Loucy (cell line): ENCODE measurements around the gene FSIP1.

Source experiments
- H2AFZ ChIP-seq: fragments of 200-600 bp; sonication (generic); 2 replicates; pipeline ENCODE4 v1.6.0; 2016; ENCODE audit warnings: antibody characterized with exemption, mild to moderate bottlenecking, low read length, moderate library complexity
- H3F3A ChIP-seq: fragments of 200-600 bp; 2 replicates; pipeline ENCODE4 v1.6.0; 2016; ENCODE audit warnings: antibody characterized with exemption, low read depth, mild to moderate bottlenecking
- H3K27me3 ChIP-seq: fragments of 200-600 bp; sonication (generic); 2 replicates; pipeline ENCODE4 v1.6.1; 2014; ENCODE audit warnings: low read length, mild to moderate bottlenecking; ENCODE audit not compliant: insufficient read depth, poor library complexity, severe bottlenecking
- H3K36me3 ChIP-seq: fragments of 200-600 bp; sonication (generic); 2 replicates; pipeline ENCODE4 v1.6.1; 2016; ENCODE audit warnings: low read length; ENCODE audit not compliant: insufficient read depth
- H3K4me1 ChIP-seq: fragments of 200-600 bp; sonication (generic); 2 replicates; pipeline ENCODE4 v1.5.1; 2014; ENCODE audit warnings: low read length, mild to moderate bottlenecking; ENCODE audit not compliant: insufficient read depth, poor library complexity, severe bottlenecking
- H3K4me2 ChIP-seq: fragments of 200-600 bp; sonication (generic); 2 replicates; pipeline ENCODE4 v1.6.0; 2014; ENCODE audit warnings: antibody characterized with exemption, low read length, low read depth, mild to moderate bottlenecking; ENCODE audit not compliant: poor library complexity, severe bottlenecking
- H3K4me3 ChIP-seq: fragments of 200-600 bp; sonication (generic); 2 replicates; pipeline ENCODE4 v1.5.1; 2014; ENCODE audit warnings: low read length, mild to moderate bottlenecking, mixed read lengths; ENCODE audit not compliant: poor library complexity, severe bottlenecking
- H3K79me2 ChIP-seq: fragments of 200-600 bp; sonication (generic); 2 replicates; pipeline ENCODE4 v1.6.1; 2014; ENCODE audit warnings: low read length; ENCODE audit not compliant: insufficient read depth
- H3K9ac ChIP-seq: fragments of 200-600 bp; sonication (generic); 2 replicates; pipeline ENCODE4 v1.6.0; 2014; ENCODE audit warnings: mild to moderate bottlenecking, low read depth, low read length, moderate library complexity; ENCODE audit not compliant: poor library complexity, severe bottlenecking
- H3K9me2 ChIP-seq: fragments of 200-600 bp; sonication (generic); replicated peaks from 2 replicates; pipeline ENCODE4 v1.6.1; 2016; ENCODE audit warnings: low read depth, low read length, mixed read lengths
- H3K9me3 ChIP-seq: fragments of 200-600 bp; sonication (generic); 2 replicates; pipeline ENCODE4 v1.6.1; 2014; ENCODE audit warnings: mild to moderate bottlenecking, antibody characterized with exemption, low read length, low read depth; ENCODE audit not compliant: insufficient read depth
- H4K20me1 ChIP-seq: fragments of 200-600 bp; sonication (generic); 2 replicates; pipeline ENCODE4 v1.6.0; 2014; ENCODE audit warnings: antibody characterized with exemption, low read length, mild to moderate bottlenecking; ENCODE audit not compliant: insufficient read depth, poor library complexity, severe bottlenecking
- EZH2phosphoT487 ChIP-seq: fragments of 200-600 bp; IDR thresholded peaks from 2 replicates; pipeline ENCODE4 v1.6.1; 2018; ENCODE audit warnings: antibody characterized with exemption, mild to moderate bottlenecking, moderate library complexity, borderline replicate concordance
- TF ChIP-seq, protein P1 (sequence below): fragments of 200-600 bp; sonication (generic); conservative IDR thresholded peaks from 2 replicates; pipeline ENCODE4 v1.5.1; 2014; ENCODE audit warnings: mild to moderate bottlenecking, antibody characterized with exemption, low read length

Gene FSIP1

DNA sequence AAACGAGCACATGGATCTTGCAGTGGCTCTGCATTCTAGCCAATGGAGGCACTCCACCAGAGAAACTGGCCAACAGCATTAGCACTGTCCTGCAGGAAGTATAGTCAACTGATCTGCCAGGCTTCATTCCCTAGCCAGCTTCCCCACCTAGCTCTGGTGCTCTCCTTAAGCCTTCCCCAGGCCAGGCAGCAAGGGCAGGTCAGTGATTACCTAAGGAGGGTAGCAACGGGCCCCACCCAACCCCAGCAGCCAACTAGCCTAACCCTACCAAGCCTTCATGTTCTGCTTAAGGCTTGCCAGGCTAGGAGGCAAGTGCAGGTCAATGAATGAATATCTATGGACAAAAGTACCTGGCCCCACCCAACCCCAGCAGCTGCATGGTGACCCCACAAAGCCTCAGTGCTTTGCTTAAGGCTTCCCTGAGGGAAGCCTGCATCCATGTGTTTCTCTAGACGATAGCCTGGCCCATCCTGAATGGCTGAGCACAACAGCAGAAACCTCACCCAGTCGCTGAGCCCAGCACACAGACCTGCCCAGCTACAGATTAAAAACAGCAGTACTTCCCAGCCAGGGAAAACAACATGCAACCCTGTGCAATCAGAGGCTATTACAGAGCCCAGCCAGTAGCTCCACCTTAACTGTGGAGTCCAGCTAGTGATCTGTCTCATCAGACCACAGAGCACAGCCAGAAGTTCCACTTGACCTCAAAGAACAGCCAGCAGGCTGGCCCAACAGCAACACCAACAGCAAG lies 173.3 kb downstream of the FSIP1 start:
- no peaks in the 10 kb centered on the region for H4K20me1 ChIP-seq
- no peaks in the 10 kb centered on the region for H3F3A ChIP-seq
- H3K4me2 ChIP-seq, result no peak overlapping the region
- H3K36me3 ChIP-seq, result no peaks in the 10 kb centered on the region
- no peak overlapping the region for H2AFZ ChIP-seq
- H3K79me2 ChIP-seq, result no peaks in the 10 kb centered on the region
- peaks cover 16% of the 10 kb centered on the region; the same call in 1 of the 2 replicates for H3K9me3 ChIP-seq
- no peak overlapping the region for H3K4me3 ChIP-seq
- no peak for TF ChIP-seq EZH2phosphoT487
- TF ChIP-seq, protein P1, sequence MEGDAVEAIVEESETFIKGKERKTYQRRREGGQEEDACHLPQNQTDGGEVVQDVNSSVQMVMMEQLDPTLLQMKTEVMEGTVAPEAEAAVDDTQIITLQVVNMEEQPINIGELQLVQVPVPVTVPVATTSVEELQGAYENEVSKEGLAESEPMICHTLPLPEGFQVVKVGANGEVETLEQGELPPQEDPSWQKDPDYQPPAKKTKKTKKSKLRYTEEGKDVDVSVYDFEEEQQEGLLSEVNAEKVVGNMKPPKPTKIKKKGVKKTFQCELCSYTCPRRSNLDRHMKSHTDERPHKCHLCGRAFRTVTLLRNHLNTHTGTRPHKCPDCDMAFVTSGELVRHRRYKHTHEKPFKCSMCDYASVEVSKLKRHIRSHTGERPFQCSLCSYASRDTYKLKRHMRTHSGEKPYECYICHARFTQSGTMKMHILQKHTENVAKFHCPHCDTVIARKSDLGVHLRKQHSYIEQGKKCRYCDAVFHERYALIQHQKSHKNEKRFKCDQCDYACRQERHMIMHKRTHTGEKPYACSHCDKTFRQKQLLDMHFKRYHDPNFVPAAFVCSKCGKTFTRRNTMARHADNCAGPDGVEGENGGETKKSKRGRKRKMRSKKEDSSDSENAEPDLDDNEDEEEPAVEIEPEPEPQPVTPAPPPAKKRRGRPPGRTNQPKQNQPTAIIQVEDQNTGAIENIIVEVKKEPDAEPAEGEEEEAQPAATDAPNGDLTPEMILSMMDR, result no peak
- no peak overlapping the region for H3K9ac ChIP-seq
- no peaks in the 10 kb centered on the region for H3K27me3 ChIP-seq
- H3K9me2 ChIP-seq, result no peaks in the 10 kb centered on the region
- no peaks in the 10 kb centered on the region for H3K4me1 ChIP-seq

DNA sequence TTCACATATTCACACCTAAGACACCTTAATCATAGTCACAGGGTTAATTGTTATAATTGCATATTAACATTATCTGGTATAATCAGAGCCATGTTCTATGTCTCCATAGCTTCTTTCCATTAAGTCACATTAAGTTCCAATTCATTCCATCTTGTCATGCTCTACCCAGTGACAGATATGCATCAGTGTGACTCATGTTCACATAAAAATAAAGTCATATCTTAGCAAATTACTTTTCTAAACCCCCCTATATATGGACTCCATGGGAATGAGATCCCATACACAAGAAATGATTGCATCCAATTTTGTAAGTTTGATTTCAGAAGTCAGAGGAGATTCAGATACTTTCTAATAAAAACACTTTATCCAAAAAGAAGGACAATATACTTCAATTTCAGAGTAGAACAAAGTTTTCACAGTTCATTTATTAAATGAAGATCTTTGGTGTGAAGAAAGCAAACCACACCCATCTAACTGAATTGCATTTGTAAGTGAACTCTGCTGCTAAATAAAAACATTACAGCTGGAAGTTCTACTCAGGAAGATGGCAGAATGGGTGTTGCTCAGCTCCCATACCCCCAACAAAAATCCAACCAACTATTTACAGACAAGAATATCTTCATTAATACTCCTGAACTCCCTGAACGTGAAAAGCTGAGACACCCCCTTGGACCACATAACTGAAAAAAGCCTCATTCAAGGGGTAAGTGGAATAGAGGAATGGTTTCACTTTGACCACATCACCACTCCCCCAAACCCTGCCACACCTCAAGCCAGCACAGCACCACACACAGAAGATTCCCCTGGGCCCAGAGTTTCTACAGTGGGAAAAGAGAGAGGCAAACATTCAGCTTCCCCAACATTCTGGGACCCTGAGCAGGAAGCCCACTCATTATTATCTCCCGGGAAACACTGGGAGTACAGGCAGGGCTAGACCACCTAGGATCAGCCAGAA lies 174.2 kb downstream of the FSIP1 start:
- Histone ChIP-seq H3K9me2 (no peaks in the 10 kb centered on the region), H3K9ac (no peak overlapping the region), H3F3A (no peaks in the 10 kb centered on the region), H3K9me3 (peaks cover 16% of the 10 kb centered on the region; the same call in 1 of the 2 replicates), H3K36me3 (no peaks in the 10 kb centered on the region), H3K4me1 (no peaks in the 10 kb centered on the region), H3K79me2 (no peaks in the 10 kb centered on the region), H3K27me3 (no peaks in the 10 kb centered on the region), H3K4me2 (no peak overlapping the region), H3K4me3 (no peak overlapping the region), H4K20me1 (no peaks in the 10 kb centered on the region), H2AFZ (no peak overlapping the region)
- TF ChIP-seq, protein P1, result no peak
- no peak for TF ChIP-seq EZH2phosphoT487

DNA sequence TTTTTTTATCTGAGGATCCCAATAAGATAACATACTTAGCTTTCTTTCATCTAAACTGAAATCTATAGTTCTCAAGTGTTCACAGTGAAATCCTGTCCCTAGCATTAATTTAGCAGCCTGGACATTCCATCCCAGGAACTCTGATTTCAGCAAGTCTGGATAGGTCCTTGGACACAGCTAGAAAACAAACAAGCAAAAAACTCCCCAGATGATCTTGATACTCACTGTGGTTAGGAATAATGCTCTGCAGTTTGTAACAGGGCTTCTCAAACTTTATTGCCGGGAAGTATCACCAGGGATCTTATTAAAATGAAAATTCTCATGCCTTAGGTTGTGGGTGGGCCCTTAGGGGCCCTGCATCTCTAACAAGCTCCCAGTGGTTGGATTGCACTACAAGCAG lies 177.5 kb downstream of the FSIP1 start:
- Histone ChIP-seq H3K9me2 (no peaks in the 10 kb centered on the region), H3F3A (no peaks in the 10 kb centered on the region), H3K4me2 (no peak overlapping the region), H3K9ac (no peak overlapping the region), H4K20me1 (no peaks in the 10 kb centered on the region), H3K4me1 (no peaks in the 10 kb centered on the region), H3K4me3 (no peak overlapping the region), H3K27me3 (no peaks in the 10 kb centered on the region), H3K36me3 (no peaks in the 10 kb centered on the region), H2AFZ (no peak overlapping the region), H3K79me2 (no peaks in the 10 kb centered on the region), H3K9me3 (peaks cover 6% of the 10 kb centered on the region; the same call in 1 of the 2 replicates)
- TF ChIP-seq, protein P1, result no peak
- TF ChIP-seq EZH2phosphoT487, result no peak
